IMR-90 (cell line): ENCODE results near the gene NR2F1. TPM values are rescaled to one million over a fixed set of nuclear protein-coding genes. Genes with fewer than 3 reads are reported as not detected.
A peak's percentile ranks its signal among the peaks of the same experiment; 100 is the strongest.

ENCODE experiments used
- ATAC-seq: fragments of 200-7000 bp; cut with Tn5 transposase; 2 replicates; pipeline ENCODE4 v1.9.1; 2020; ENCODE audit warnings: low read depth, mild to moderate bottlenecking, moderate library complexity
- BruUV-seq: library from RNA; stranded (reverse); fragments of 400-500 nt; replicated peaks from 2 replicates; lab custom pipeline; 2021; lab: Mats Ljungman, UMichigan
- CTCF ChIA-PET: fragments of 300-600 bp; formaldehyde crosslinking; extraction: SDS; loops from one replicate; lab custom pipeline; 2021; ENCODE audit warnings: antibody characterized with exemption; lab: Yijun Ruan, JAX
- POLR2A ChIA-PET: fragments of 300-600 bp; sonication (Branson Sonifier 250); formaldehyde crosslinking; loops from one replicate; lab custom pipeline; 2022; ENCODE audit warnings: antibody characterized with exemption; ENCODE audit not compliant: unreplicated experiment; lab: Charles Lee
- DNase-seq: peaks from one replicate; pipeline ENCODE4 v3.0.0; 2013
- H2AFZ ChIP-seq: replicated peaks from 2 replicates; pipeline ENCODE3; 2013; ENCODE audit warnings: low read length, mild to moderate bottlenecking; ENCODE audit not compliant: poor library complexity
- H2AK5ac ChIP-seq: 2 replicates; pipeline ENCODE4 v1.6.1; 2013; ENCODE audit warnings: low read depth, low read length, inconsistent platforms
- H2AK9ac ChIP-seq: replicated peaks from 2 replicates; pipeline ENCODE3; 2013; ENCODE audit warnings: mild to moderate bottlenecking, low read depth, low read length, moderate library complexity; ENCODE audit not compliant: poor library complexity
- H2BK120ac ChIP-seq: 2 replicates; pipeline ENCODE4 v1.6.1; 2013; ENCODE audit warnings: low read depth, low read length, inconsistent platforms
- H2BK15ac ChIP-seq: 3 replicates; pipeline ENCODE4 v1.6.1; 2013; ENCODE audit warnings: low read depth, low read length, inconsistent platforms
- H2BK20ac ChIP-seq: 2 replicates; pipeline ENCODE4 v1.6.1; 2013; ENCODE audit warnings: low read depth, mild to moderate bottlenecking, inconsistent platforms, low read length, moderate library complexity
- H2BK5ac ChIP-seq: 2 replicates; pipeline ENCODE4 v1.6.1; 2013; ENCODE audit warnings: mild to moderate bottlenecking, low read depth, low read length, inconsistent platforms; ENCODE audit not compliant: poor library complexity, severe bottlenecking
- H3K14ac ChIP-seq: replicated peaks from 2 replicates; pipeline ENCODE4 v1.6.1; 2013; ENCODE audit warnings: low read depth, low read length, inconsistent platforms
- H3K18ac ChIP-seq: 2 replicates; pipeline ENCODE4 v1.6.1; 2013; ENCODE audit warnings: low read depth, low read length, control low read depth
- H3K23ac ChIP-seq: 2 replicates; pipeline ENCODE4 v1.6.1; 2013; ENCODE audit warnings: low read depth, low read length, inconsistent platforms
- H3K27ac ChIP-seq: 2 replicates; pipeline ENCODE4 v1.5.1; 2013; ENCODE audit warnings: mild to moderate bottlenecking, control low read depth, low read length; ENCODE audit not compliant: insufficient read depth
- H3K27me3 ChIP-seq: 2 replicates; pipeline ENCODE4 v1.6.1; 2013; ENCODE audit warnings: low read length; ENCODE audit not compliant: control insufficient read depth, insufficient read depth
- H3K36me3 ChIP-seq: 2 replicates; pipeline ENCODE4 v1.6.1; 2013; ENCODE audit warnings: low read length, mixed read lengths; ENCODE audit not compliant: control insufficient read depth, insufficient read depth
- H3K4ac ChIP-seq: 2 replicates; pipeline ENCODE4 v1.6.1; 2013; ENCODE audit warnings: low read depth, low read length, inconsistent platforms
- H3K4me1 ChIP-seq: 2 replicates; pipeline ENCODE4 v1.6.1; 2013; ENCODE audit warnings: low read length, mixed read lengths; ENCODE audit not compliant: control insufficient read depth, insufficient read depth
- H3K4me2 ChIP-seq: 2 replicates; pipeline ENCODE4 v1.6.1; 2013; ENCODE audit warnings: low read depth, mild to moderate bottlenecking, control low read depth, low read length, moderate library complexity
- H3K4me3 ChIP-seq: 2 replicates; pipeline ENCODE4 v1.5.1; 2013; ENCODE audit warnings: low read depth, mild to moderate bottlenecking, control low read depth, low read length, moderate library complexity; ENCODE audit not compliant: insufficient read depth
- H3K56ac ChIP-seq: 2 replicates; pipeline ENCODE4 v1.6.1; 2013; ENCODE audit warnings: low read length, inconsistent platforms; ENCODE audit not compliant: insufficient read depth; ENCODE audit errors: extremely low read depth
- H3K79me1 ChIP-seq, 2 experiments: 2 replicates each; pipeline ENCODE4 v1.6.1; 2013; ENCODE audit warnings: low read length in 2 of 2, inconsistent platforms in 1 of 2, low read depth in 1 of 2
- H3K9ac ChIP-seq: 2 replicates; pipeline ENCODE4 v1.6.1; 2013; ENCODE audit warnings: low read depth, low read length, control low read depth
- H3K9me1 ChIP-seq: 2 replicates; pipeline ENCODE4 v1.6.1; 2013; ENCODE audit warnings: low read length, inconsistent platforms; ENCODE audit not compliant: insufficient read depth
- H3K9me3 ChIP-seq: 2 replicates; pipeline ENCODE4 v1.6.1; 2013; ENCODE audit warnings: low read length; ENCODE audit not compliant: control insufficient read depth, insufficient read depth
- H4K20me1 ChIP-seq: 2 replicates; pipeline ENCODE4 v1.6.1; 2013; ENCODE audit warnings: low read length, inconsistent platforms; ENCODE audit not compliant: insufficient read depth
- H4K5ac ChIP-seq: 2 replicates; pipeline ENCODE4 v1.6.1; 2013; ENCODE audit warnings: mild to moderate bottlenecking, low read depth, low read length, control low read depth
- H4K8ac ChIP-seq, 2 experiments: 2 replicates each; pipeline ENCODE4 v1.6.1; 2013; ENCODE audit warnings: low read depth in 2 of 2, low read length in 2 of 2, control low read depth in 1 of 2, inconsistent platforms in 1 of 2
- H4K91ac ChIP-seq: 2 replicates; pipeline ENCODE4 v1.6.1; 2013; ENCODE audit warnings: low read depth, low read length, inconsistent platforms; ENCODE audit not compliant: insufficient read depth
- BHLHE40 ChIP-seq: fragments of 150-350 bp; IDR thresholded peaks from 2 replicates; pipeline ENCODE4 v1.6.1; 2016; ENCODE audit warnings: mild to moderate bottlenecking, low read depth, low read length
- CTCF ChIP-seq: conservative IDR thresholded peaks from 2 replicates; pipeline ENCODE4 v1.5.1; 2012; ENCODE audit warnings: mild to moderate bottlenecking, low read depth, low read length, improper control_type of control experiment
- MAFK ChIP-seq: IDR thresholded peaks from 2 replicates; pipeline ENCODE4 v1.6.1; 2012; ENCODE audit warnings: low read depth, low read length, improper control_type of control experiment
- MAZ ChIP-seq: IDR thresholded peaks from 2 replicates; pipeline ENCODE4 v1.6.1; 2012; ENCODE audit warnings: low read depth, mild to moderate bottlenecking, low read length, improper control_type of control experiment, moderate library complexity, borderline replicate concordance
- NFE2L2 ChIP-seq: fragments of 150-350 bp; IDR thresholded peaks from 2 replicates; pipeline ENCODE4 v1.6.1; 2016; ENCODE audit warnings: low read depth, mild to moderate bottlenecking, low read length
- RAD21 ChIP-seq: IDR thresholded peaks from 2 replicates; pipeline ENCODE4 v1.6.1; 2012; ENCODE audit warnings: low read length, improper control_type of control experiment
- RCOR1 ChIP-seq: IDR thresholded peaks from 2 replicates; pipeline ENCODE4 v1.6.1; 2012; ENCODE audit warnings: mild to moderate bottlenecking, low read length, improper control_type of control experiment; ENCODE audit not compliant: insufficient replicate concordance
- RFX5 ChIP-seq: IDR thresholded peaks from 2 replicates; pipeline ENCODE4 v1.8.0; 2012; ENCODE audit warnings: low read depth, mild to moderate bottlenecking, low read length, moderate library complexity
- SMC3 ChIP-seq: fragments of 150-350 bp; IDR thresholded peaks from 2 replicates; pipeline ENCODE4 v1.6.1; 2016; ENCODE audit warnings: low read depth, mild to moderate bottlenecking, antibody characterized with exemption, low read length, moderate library complexity
- USF2 ChIP-seq: fragments of 150-350 bp; IDR thresholded peaks from 2 replicates; pipeline ENCODE4 v1.6.1; 2017; ENCODE audit warnings: mild to moderate bottlenecking, antibody characterized with exemption, low read length, low read depth
- WGBS, 2 experiments: methylation state at CpG; one replicate each; pipeline versions ENCODE4 v1.1.5 to v1.1.7; 2013; ENCODE audit warnings: missing lambda C conversion rate in 2 of 2; ENCODE audit not compliant: insufficient read length in 1 of 2; ENCODE audit errors: extremely low coverage in 2 of 2; 5-methylcytosine and 5-hydroxymethylcytosine counted together
- dilution Hi-C: fragments of 300-500 bp; cut with HindIII; formaldehyde crosslinking; loops from one replicate; pipeline ENCODE4 v1.14.3; 2018; ENCODE audit warnings: low sequenced_read_pairs; ENCODE audit not compliant: unreplicated experiment
- in situ Hi-C: fragments of 300-500 bp; cut with MboI; formaldehyde crosslinking; loops from 3 replicates; pipeline ENCODE4 v1.14.3; 2019; ENCODE audit warnings: low sequenced_read_pairs, inconsistent platforms, mixed read lengths
- intact Hi-C: fragments of 100-400 bp; cut with micrococcal nuclease; formaldehyde crosslinking; loops from 2 replicates; pipeline ENCODE4 v1.10.0; 2022
- polyA plus RNA-seq, 3 experiments: library from polyadenylated mRNA; depleted of rRNA; stranded (reverse); fragments of >200 nt; gene quantifications; 2 replicates each; pipeline ENCODE4 v1.2.3, GENCODE V29; 2012; ENCODE audit warnings: low replicate concordance in 1 of 3
- total RNA-seq: library from RNA; depleted of rRNA; stranded (reverse); fragments of >200 nt; gene quantifications from 2 replicates; pipeline ENCODE4 v1.2.3, GENCODE V29; 2012
- TF ChIP-seq, protein P1 (sequence below): fragments of 150-350 bp; IDR thresholded peaks from 2 replicates; pipeline ENCODE4 v1.6.1; 2016; ENCODE audit warnings: low read depth, mild to moderate bottlenecking, low read length, moderate library complexity, borderline replicate concordance

NR2F1 gene
- total and polyA plus RNA-seq, 2 of the 4 experiments (the other 2 are of a cell fraction), result 19.0 to 160 TPM

- in situ Hi-C loops, result loop anchor here (10.0 to 25.0 kb wide), 7 partner anchors 335 to 1267 kb away; no protein-coding TSS in a partner anchor
- peak; percentile 1 for ATAC-seq
- peak overlapping the region; percentile 96 for H3K27ac ChIP-seq
These were observed 3.3 kb upstream of the NR2F1 start for GRCh38 chr5:93579692-93580062.

More at GRCh38 chr5:93579692-93580062, 3.3 kb upstream of the NR2F1 start:
- Histone ChIP-seq H3K9me1 (no peaks in the 10 kb centered on the region), H2AFZ (peak overlapping the region; percentile 91), H3K9ac (peak overlapping the region; percentile 93), H3K4me3 (peak overlapping the region; percentile 81), H4K5ac (peak overlapping the region; percentile 67), H3K79me1 (peaks cover 13 to 39% of the 10 kb centered on the region in 2 experiments), H3K4me2 (peak overlapping the region; percentile 78), H2BK5ac (peak overlapping the region; percentile 98), H4K20me1 (no peaks in the 10 kb centered on the region), H3K56ac (peak overlapping the region; percentile 95), H3K23ac (peak overlapping the region; percentile 99), H2BK15ac (peak overlapping the region; percentile 86; the same call in 1 of the 3 replicates), H3K18ac (peak overlapping the region; percentile 96), H3K9me3 (no peaks in the 10 kb centered on the region), H3K4me1 (peaks cover 9% of the 10 kb centered on the region), H3K27me3 (no peaks in the 10 kb centered on the region), H4K8ac (peak overlapping the region; percentile 79 to 100; a peak in 3 of 4 replicates), H2BK120ac (peak overlapping the region; percentile 94), H3K4ac (peak overlapping the region; percentile 98), H4K91ac (peak overlapping the region; percentile 98), H3K36me3 (no peaks in the 10 kb centered on the region), H2AK9ac (peak overlapping the region; percentile 93), H2BK20ac (peak overlapping the region; percentile 47; the same call in 1 of the 2 replicates), H2AK5ac (peak overlapping the region; percentile 98), H3K14ac (peak overlapping the region; percentile 95)
- DNase-seq, result no peak
- no TSS peak for BruUV-seq
- POLR2A ChIA-PET, result interaction anchor here (0.7 kb wide), 1 partner anchor 562 kb away, joined by 3 read pairs; no protein-coding TSS in a partner anchor
- dilution Hi-C loops (no loop called here), intact Hi-C loops (loop anchor here (1.0 to 10.0 kb wide), 10 partner anchors 221 to 1271 kb away; no protein-coding TSS in a partner anchor)
- TF ChIP-seq SMC3 (no peak), RAD21 (no peak), RCOR1 (no peak), NFE2L2 (no peak), MAFK (no peak), USF2 (no peak), RFX5 (no peak), MAZ (no peak), BHLHE40 (no peak), CTCF (no peak)
- TF ChIP-seq, protein P1, sequence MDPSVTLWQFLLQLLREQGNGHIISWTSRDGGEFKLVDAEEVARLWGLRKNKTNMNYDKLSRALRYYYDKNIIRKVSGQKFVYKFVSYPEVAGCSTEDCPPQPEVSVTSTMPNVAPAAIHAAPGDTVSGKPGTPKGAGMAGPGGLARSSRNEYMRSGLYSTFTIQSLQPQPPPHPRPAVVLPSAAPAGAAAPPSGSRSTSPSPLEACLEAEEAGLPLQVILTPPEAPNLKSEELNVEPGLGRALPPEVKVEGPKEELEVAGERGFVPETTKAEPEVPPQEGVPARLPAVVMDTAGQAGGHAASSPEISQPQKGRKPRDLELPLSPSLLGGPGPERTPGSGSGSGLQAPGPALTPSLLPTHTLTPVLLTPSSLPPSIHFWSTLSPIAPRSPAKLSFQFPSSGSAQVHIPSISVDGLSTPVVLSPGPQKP, result no peak
- WGBS, 2 experiments, result 0% methylated on average over 13 of the region's 32 CpGs; no CpG with 5 or more reads in 1 of the 2 experiments
- CTCF ChIA-PET, result interaction anchor here (1.2 to 1.3 kb wide), 2 partner anchors 222 to 487 kb away, joined by 3 read pairs; no protein-coding TSS in a partner anchor
